SH-SY5Y (cell line): ENCODE results near the gene SPRR5.

Source experiments
- GATA2 ChIP-seq: IDR thresholded peaks from 2 replicates; pipeline ENCODE4 v1.6.1; 2011; ENCODE audit warnings: mild to moderate bottlenecking, low read depth, low read length
- GATA3 ChIP-seq: IDR thresholded peaks from 2 replicates; pipeline ENCODE4 v1.6.1; 2011; ENCODE audit warnings: low read depth, mild to moderate bottlenecking, low read length, moderate library complexity

- no peak for TF ChIP-seq GATA3
- no peak for TF ChIP-seq GATA2
These were observed 6.8 kb downstream of the SPRR5 start for GRCh38 chr1:152953761-152954160.
